Calu3 (cell line): ENCODE measurements around the gene LGALS9B. TPM values are rescaled to one million over a fixed set of nuclear protein-coding genes. Genes with fewer than 3 reads are reported as not detected.
"Not testable (repeated sequence)": the region's sequence is repeated elsewhere in the genome, so short reads cannot be mapped to it uniquely, and the experiment has no call there.

Experiments used
- BruUV-seq: library from RNA; stranded (reverse); fragments of 400-500 nt; replicated peaks from 2 replicates; lab custom pipeline; 2021; lab: Mats Ljungman, UMichigan
- CTCF ChIA-PET: fragments of 300-600 bp; sonication (Branson Sonifier 250); formaldehyde crosslinking; loops from one replicate; lab custom pipeline; 2022; ENCODE audit warnings: antibody characterized with exemption; lab: Charles Lee
- DNase-seq: peaks from one replicate; pipeline ENCODE4 v3.0.0; 2022
- H3K27ac Mint-ChIP-seq: one replicate; pipeline ENCODE4 v1.8.0; 2022; ENCODE audit warnings: mixed read lengths; ENCODE audit not compliant: unreplicated experiment
- H3K27me3 Mint-ChIP-seq: one replicate; pipeline ENCODE4 v1.8.0; 2022; ENCODE audit warnings: mixed read lengths; ENCODE audit not compliant: unreplicated experiment
- H3K36me3 Mint-ChIP-seq: one replicate; pipeline ENCODE4 v1.8.0; 2022; ENCODE audit warnings: mild to moderate bottlenecking, moderate library complexity, mixed read lengths; ENCODE audit not compliant: insufficient read depth, unreplicated experiment
- H3K4me1 Mint-ChIP-seq: one replicate; pipeline ENCODE4 v1.8.0; 2022; ENCODE audit warnings: mild to moderate bottlenecking, low read depth, mixed read lengths; ENCODE audit not compliant: unreplicated experiment
- H3K4me3 Mint-ChIP-seq: one replicate; pipeline ENCODE4 v1.8.0; 2022; ENCODE audit warnings: mild to moderate bottlenecking, low read depth, moderate library complexity, mixed read lengths; ENCODE audit not compliant: unreplicated experiment
- H3K9me3 Mint-ChIP-seq: one replicate; pipeline ENCODE4 v1.8.0; 2022; ENCODE audit warnings: low read depth, mixed read lengths; ENCODE audit not compliant: unreplicated experiment
- intact Hi-C: fragments of 100-400 bp; cut with micrococcal nuclease; formaldehyde crosslinking; loops from one replicate; pipeline ENCODE4 v1.10.0; 2022; ENCODE audit not compliant: unreplicated experiment
- total RNA-seq: library from RNA; stranded (reverse); gene quantifications from 2 replicates; pipeline ENCODE4 v1.2.3, GENCODE V29; 2022

LGALS9B gene
- total RNA-seq, 1 experiment from 2014 or later = 0.57 TPM

DNA sequence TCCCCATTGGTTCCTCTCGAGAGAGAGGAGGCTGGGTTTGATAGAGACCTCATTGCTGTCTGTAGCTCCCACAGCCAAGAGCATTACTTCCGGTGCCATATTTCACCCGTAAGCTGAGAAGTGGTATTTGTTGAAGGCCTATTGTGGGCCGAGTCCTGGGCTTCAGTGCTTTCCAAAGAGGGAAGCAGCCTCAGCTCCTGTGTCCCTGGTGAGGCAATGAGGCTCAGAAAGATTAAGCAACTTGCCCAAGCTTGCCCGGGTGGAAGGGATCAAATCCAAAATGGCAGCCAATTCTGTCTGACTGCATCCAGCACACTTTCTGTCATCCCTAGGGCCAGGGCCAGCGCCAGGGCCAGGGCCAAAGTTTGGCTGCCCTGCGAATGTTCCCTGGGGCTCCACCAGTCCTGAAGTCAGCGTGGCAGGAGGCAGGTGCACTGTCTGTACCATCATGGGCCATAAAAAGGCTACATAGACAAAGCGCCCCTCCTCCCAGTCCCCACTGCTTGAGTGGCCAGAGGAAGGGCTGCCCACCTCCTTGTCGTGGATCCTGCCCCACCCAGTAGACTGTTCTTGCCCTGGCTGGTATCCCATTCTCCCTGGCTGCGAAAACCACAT, 13.4 kb downstream of the LGALS9B start:
- H3K4me1 Mint-ChIP-seq, intact Hi-C loops, H3K27me3 Mint-ChIP-seq, H3K4me3 Mint-ChIP-seq, H3K36me3 Mint-ChIP-seq, DNase-seq, H3K9me3 Mint-ChIP-seq, CTCF ChIA-PET, BruUV-seq, H3K27ac Mint-ChIP-seq: not testable (repeated sequence)

DNA sequence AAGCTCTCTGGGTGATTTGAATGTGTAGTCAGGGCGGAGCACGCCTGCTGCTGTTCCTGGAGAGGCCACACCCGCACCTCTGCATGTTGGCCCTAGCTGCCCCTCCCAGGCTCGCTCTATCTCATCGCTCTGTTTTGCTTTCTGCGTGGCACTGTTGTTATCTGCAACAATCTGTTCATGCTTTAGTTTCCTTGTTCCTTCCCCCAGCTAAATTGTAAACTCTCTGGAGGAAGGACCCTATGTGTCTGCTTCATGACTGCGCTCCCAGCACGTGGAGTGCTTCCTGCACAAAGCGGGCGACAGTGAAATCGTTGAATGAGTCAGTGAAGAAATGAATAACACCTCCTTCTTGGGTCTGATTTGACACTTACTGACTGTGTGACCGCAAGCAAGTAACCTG, 16.5 kb downstream of the LGALS9B start:
- BruUV-seq, H3K9me3 Mint-ChIP-seq, H3K36me3 Mint-ChIP-seq, H3K4me3 Mint-ChIP-seq, CTCF ChIA-PET, H3K27ac Mint-ChIP-seq, intact Hi-C loops, H3K27me3 Mint-ChIP-seq, H3K4me1 Mint-ChIP-seq: not testable (repeated sequence)
- peak; percentile 10 for DNase-seq

DNA sequence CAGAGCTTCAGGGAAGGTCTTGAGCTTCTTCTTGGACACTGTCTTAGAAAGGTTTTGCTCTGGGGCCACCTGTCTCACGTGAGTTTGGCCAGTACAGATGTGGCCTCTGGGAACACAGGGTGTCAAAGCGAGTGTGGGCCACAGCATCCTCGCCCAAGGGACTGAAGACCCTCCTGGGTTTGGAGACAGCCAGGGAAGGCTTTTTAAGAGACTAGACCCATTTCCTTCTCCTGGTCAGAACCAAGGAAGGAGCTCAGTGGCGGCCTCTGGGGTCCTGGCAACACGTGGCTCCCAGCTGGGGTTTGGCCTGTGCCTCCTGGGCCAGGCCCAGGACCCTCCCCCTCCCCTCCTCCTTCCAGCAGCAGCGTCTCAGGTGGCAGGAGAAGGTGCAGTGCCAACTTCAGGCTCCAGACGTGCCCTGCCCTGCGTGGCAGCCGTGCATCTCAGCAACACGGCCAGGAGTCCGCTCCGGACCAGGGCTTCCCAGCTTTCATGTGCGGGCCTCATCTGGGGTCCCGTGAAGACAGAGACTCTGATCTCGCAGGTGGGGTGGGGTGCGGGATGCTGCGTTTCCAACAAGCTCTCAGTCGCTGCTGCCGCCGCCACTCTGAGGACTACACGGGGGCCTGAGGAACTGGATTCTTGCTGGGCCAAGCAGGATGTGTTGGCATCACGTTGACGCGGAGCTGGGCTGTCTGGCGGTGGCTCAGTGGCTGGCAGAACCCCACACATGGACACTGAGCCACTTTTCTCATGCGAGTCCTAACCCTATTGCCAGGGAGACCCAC, 19.6 kb downstream of the LGALS9B start:
- H3K36me3 Mint-ChIP-seq, BruUV-seq, DNase-seq, CTCF ChIA-PET, H3K27me3 Mint-ChIP-seq, H3K27ac Mint-ChIP-seq, H3K9me3 Mint-ChIP-seq, intact Hi-C loops, H3K4me3 Mint-ChIP-seq, H3K4me1 Mint-ChIP-seq: not testable (repeated sequence)

DNA sequence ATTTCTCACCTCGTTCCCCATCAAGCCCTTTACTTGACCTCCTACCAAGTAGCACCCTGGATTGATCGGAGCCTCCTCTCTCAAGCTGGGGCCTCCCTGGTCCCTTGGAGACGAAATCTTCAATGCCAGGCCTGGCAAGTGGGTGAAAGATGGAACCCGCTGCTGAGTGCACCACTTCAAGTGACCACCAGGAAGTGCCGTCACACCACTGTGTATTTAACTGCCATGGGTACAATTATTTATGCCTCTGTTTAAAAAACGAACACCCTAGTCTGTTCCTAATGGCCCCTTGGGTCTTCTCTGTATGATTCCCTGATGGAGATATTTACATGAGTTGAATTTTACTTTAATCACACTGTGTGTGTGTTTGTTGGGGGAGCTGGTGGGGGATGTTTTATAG, 20.4 kb downstream of the LGALS9B start:
- H3K27ac Mint-ChIP-seq, H3K4me1 Mint-ChIP-seq, H3K4me3 Mint-ChIP-seq, H3K9me3 Mint-ChIP-seq, BruUV-seq, CTCF ChIA-PET, intact Hi-C loops, H3K27me3 Mint-ChIP-seq, H3K36me3 Mint-ChIP-seq, DNase-seq: not testable (repeated sequence)

- H3K4me1 Mint-ChIP-seq, H3K36me3 Mint-ChIP-seq, H3K4me3 Mint-ChIP-seq, intact Hi-C loops, H3K27me3 Mint-ChIP-seq, BruUV-seq, CTCF ChIA-PET, H3K27ac Mint-ChIP-seq, H3K9me3 Mint-ChIP-seq, DNase-seq: not testable (repeated sequence)
Measured at GRCh38 chr17:20444581-20445236, 22.6 kb downstream of the LGALS9B start.

DNA sequence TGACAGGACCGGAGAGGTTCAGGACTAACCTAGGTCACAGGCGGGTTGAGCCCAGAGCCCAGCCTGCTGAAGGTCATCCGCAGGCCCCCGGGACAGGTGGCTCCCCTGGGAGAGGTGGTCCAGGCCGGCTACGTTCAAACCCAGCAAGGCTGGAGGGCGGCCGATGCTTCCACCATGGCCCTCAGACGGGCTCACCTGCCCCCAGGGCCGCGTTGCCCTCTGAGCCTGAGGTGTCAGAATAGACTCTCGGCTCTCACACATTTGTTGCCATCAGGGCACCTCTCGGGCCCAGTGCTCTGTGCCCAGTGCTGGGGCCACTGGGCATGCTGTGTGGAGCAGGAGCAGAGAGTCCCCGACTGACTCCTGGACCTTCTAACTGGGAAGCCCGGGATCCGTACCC, 23.2 kb downstream of the LGALS9B start:
- BruUV-seq, H3K9me3 Mint-ChIP-seq, H3K27ac Mint-ChIP-seq, H3K4me1 Mint-ChIP-seq, H3K4me3 Mint-ChIP-seq, H3K36me3 Mint-ChIP-seq, intact Hi-C loops, DNase-seq, H3K27me3 Mint-ChIP-seq, CTCF ChIA-PET: not testable (repeated sequence)

DNA sequence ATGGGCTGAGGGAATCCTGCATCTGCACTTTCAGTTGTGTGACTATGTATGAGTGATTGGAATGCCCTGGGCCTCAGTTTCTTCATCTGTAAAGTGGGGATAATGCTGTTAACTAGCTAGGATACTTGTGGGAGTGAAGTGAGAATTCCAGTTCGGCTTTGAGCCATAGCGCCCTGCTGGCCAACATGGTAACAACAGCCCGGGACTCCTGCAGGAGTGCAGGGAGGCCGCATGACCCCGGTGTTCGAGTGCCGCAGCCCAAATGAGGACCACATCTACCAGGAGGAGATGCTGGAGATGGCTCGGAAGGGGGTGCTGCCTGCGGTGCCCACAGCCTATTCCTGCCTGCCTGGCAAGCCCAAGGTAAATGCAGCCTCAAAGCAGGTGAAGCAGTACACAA, 23.7 kb downstream of the LGALS9B start:
- H3K27ac Mint-ChIP-seq, H3K4me1 Mint-ChIP-seq, BruUV-seq, intact Hi-C loops, H3K4me3 Mint-ChIP-seq, H3K27me3 Mint-ChIP-seq, DNase-seq, H3K36me3 Mint-ChIP-seq, H3K9me3 Mint-ChIP-seq, CTCF ChIA-PET: not testable (repeated sequence)

- intact Hi-C loops, H3K9me3 Mint-ChIP-seq, H3K27me3 Mint-ChIP-seq, DNase-seq, BruUV-seq, H3K27ac Mint-ChIP-seq, H3K4me3 Mint-ChIP-seq, H3K36me3 Mint-ChIP-seq, H3K4me1 Mint-ChIP-seq, CTCF ChIA-PET: not testable (repeated sequence)
Measured at GRCh38 chr17:20440665-20441064, 26.7 kb downstream of the LGALS9B start.

DNA sequence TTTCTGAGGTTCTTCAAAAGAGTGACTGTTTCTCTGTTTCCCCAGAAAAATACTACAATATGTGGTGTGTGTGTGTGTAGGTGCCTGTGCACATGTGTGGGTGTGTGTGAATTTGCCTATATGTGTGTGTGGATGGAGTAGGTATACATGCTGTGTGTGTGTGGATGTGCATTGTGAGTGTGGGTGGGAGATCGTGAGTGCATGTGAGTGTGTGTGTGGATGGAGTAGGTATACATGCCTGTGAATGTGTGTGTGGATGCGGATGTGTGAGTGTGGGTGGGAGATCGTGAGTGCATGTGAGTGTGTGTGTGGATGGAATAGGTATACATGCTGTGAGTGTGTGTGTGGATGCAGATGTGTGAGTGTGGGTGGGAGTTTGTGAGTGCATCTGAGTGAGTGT, 32.2 kb downstream of the LGALS9B start:
- BruUV-seq, H3K4me3 Mint-ChIP-seq, H3K9me3 Mint-ChIP-seq, H3K4me1 Mint-ChIP-seq, H3K36me3 Mint-ChIP-seq, CTCF ChIA-PET, H3K27ac Mint-ChIP-seq, DNase-seq, intact Hi-C loops, H3K27me3 Mint-ChIP-seq: not testable (repeated sequence)

DNA sequence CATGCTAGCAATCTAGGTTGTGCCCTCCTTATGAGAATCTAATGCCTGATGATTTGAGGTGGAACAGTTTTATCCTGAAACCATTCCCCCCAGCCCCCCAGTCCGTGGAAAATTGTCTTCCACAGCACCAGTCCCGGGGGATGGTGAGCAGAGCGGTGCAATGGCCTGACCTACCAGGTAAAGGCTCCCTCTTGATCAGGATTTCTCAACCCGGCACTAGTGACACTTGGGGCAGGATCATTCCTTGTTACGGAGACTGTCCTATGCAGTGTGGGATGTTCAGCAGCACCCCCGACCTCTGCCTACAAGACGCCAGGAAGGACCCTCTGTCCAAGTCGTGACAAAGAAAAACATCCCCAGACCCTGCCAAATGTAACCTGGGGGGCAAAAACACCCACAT, 34.0 kb downstream of the LGALS9B start:
- DNase-seq, H3K9me3 Mint-ChIP-seq, CTCF ChIA-PET, H3K36me3 Mint-ChIP-seq, H3K27ac Mint-ChIP-seq, BruUV-seq, H3K27me3 Mint-ChIP-seq, intact Hi-C loops, H3K4me3 Mint-ChIP-seq, H3K4me1 Mint-ChIP-seq: not testable (repeated sequence)
